ENCODE measurements around the gene CALR3. TPM values are rescaled to one million over a fixed set of nuclear protein-coding genes. Genes with fewer than 3 reads are reported as not detected.
"Not testable (repeated sequence)": the region's sequence is repeated elsewhere in the genome, so short reads cannot be mapped to it uniquely, and the experiment has no call there.

Gene CALR3
- total RNA-seq, 2 donors from 2014 or later = not detected

GRCh38 chr19:16497837-16498236 is 1.9 kb upstream of the CALR3 start:
- Histone ChIP-seq H3K4me3 (no peak overlapping the region), H3K36me3 (no peaks in the 10 kb centered on the region), H3K4me1 (ENCODE audit: control insufficient read depth in 1 of 2, low read depth in 2 of 2) (peaks cover 0 to 17% of the 10 kb centered on the region in 2 donors), H3K27me3 (replicated peaks; ENCODE audit: insufficient read depth) (no peaks in the 10 kb centered on the region), H3K27ac (no peak overlapping the region), H3K9me3 (no peaks in the 10 kb centered on the region)
- DNase-seq (ENCODE audit: low spot score) = no peak
- ATAC-seq (ENCODE audit: insufficient number of reproducible peaks, low FRiP score, low read depth) = no peak
- no peak for TF ChIP-seq CTCF (IDR thresholded peaks at IDR 0.05)

GRCh38 chr19:16497042-16497441 is 1.1 kb upstream of the CALR3 start:
- H3K36me3 ChIP-seq = no peaks in the 10 kb centered on the region
- no peak for DNase-seq (ENCODE audit: low spot score)
- no peaks in the 10 kb centered on the region for H3K27me3 ChIP-seq (replicated peaks; ENCODE audit: insufficient read depth)
- no peak for TF ChIP-seq CTCF (IDR thresholded peaks at IDR 0.05)
- H3K9me3 ChIP-seq = no peaks in the 10 kb centered on the region
- no peak for ATAC-seq (ENCODE audit: insufficient number of reproducible peaks, low FRiP score, low read depth)
- peak overlapping the region; percentile 54 to 75 for H3K27ac ChIP-seq
- peak overlapping the region; percentile 84 for H3K4me3 ChIP-seq
- peaks cover 0 to 17% of the 10 kb centered on the region in 2 donors for H3K4me1 ChIP-seq (ENCODE audit: control insufficient read depth in 1 of 2, low read depth in 2 of 2)

- peak overlapping the region; percentile 54 to 75 for H3K27ac ChIP-seq
These were observed 631 bp upstream of the CALR3 start for GRCh38 chr19:16496613-16496983.

GRCh38 chr19:16486476-16486875 is 9.5 kb downstream of the CALR3 start:
- not testable (repeated sequence) for H3K4me3 ChIP-seq; DNase-seq (ENCODE audit: low spot score); H3K9me3 ChIP-seq; H3K36me3 ChIP-seq; H3K27me3 ChIP-seq (replicated peaks; ENCODE audit: insufficient read depth); ATAC-seq (ENCODE audit: insufficient number of reproducible peaks, low FRiP score, low read depth); H3K27ac ChIP-seq
- H3K4me1 ChIP-seq (ENCODE audit: control insufficient read depth in 1 of 2, low read depth in 2 of 2) = peaks cover 0 to 11% of the 10 kb centered on the region in 2 donors

More at GRCh38 chr19:16496613-16496983, 631 bp upstream of the CALR3 start:
- Histone ChIP-seq H3K36me3 (no peaks in the 10 kb centered on the region), H3K27me3 (replicated peaks; ENCODE audit: insufficient read depth) (no peaks in the 10 kb centered on the region), H3K9me3 (no peaks in the 10 kb centered on the region), H3K4me3 (peak overlapping the region; percentile 84), H3K4me1 (ENCODE audit: control insufficient read depth in 1 of 2, low read depth in 2 of 2) (peaks cover 0 to 17% of the 10 kb centered on the region in 2 donors)
- DNase-seq (ENCODE audit: low spot score) (peak; percentile 20), ATAC-seq (ENCODE audit: insufficient number of reproducible peaks, low FRiP score, low read depth) (no peak)
- no peak for TF ChIP-seq CTCF (IDR thresholded peaks at IDR 0.05)

GRCh38 chr19:16482745-16483144 is 13.2 kb downstream of the CALR3 start:
- H3K36me3 ChIP-seq = no peaks in the 10 kb centered on the region
- TF ChIP-seq CTCF (IDR thresholded peaks at IDR 0.05) = no peak
- H3K4me3 ChIP-seq = no peak overlapping the region
- no peaks in the 10 kb centered on the region for H3K4me1 ChIP-seq (ENCODE audit: control insufficient read depth in 1 of 2, low read depth in 2 of 2)
- no peaks in the 10 kb centered on the region for H3K27me3 ChIP-seq (replicated peaks; ENCODE audit: insufficient read depth)
- H3K9me3 ChIP-seq = no peaks in the 10 kb centered on the region
- ATAC-seq (ENCODE audit: insufficient number of reproducible peaks, low FRiP score, low read depth) = no peak
- no peak for DNase-seq (ENCODE audit: low spot score)
- no peak overlapping the region for H3K27ac ChIP-seq

- Histone ChIP-seq H3K9me3 (no peaks in the 10 kb centered on the region), H3K27me3 (replicated peaks; ENCODE audit: insufficient read depth) (no peaks in the 10 kb centered on the region)
- DNase-seq (ENCODE audit: low spot score) = no peak
These were observed 18.7 kb downstream of the CALR3 start for GRCh38 chr19:16477311-16477710.

More at GRCh38 chr19:16477311-16477710, 18.7 kb downstream of the CALR3 start:
- Histone ChIP-seq H3K36me3 (no peaks in the 10 kb centered on the region), H3K27ac (no peak overlapping the region), H3K4me3 (no peak overlapping the region), H3K4me1 (ENCODE audit: control insufficient read depth in 1 of 2, low read depth in 2 of 2) (peaks cover 0 to 3% of the 10 kb centered on the region in 2 donors)
- TF ChIP-seq CTCF (IDR thresholded peaks at IDR 0.05) = no peak
- no peak for ATAC-seq (ENCODE audit: insufficient number of reproducible peaks, low FRiP score, low read depth)

Data from thoracic aorta (tissue), 2 donors.